Activated T-cell treated with anti-CD3 and anti-CD28 coated beads, Interleukin-2, amount 50 U/mL, for 24 hours (primary cell): Measurements from ENCODE around the gene MAN2A2.

ENCODE experiments used
- DNase-seq: peaks from one replicate; pipeline ENCODE4 v3.0.0-alpha.2; 2020
- H3K27ac Mint-ChIP-seq: 2 replicates; pipeline ENCODE4 v1.8.0; 2020; ENCODE audit warnings: mild to moderate bottlenecking, mixed read lengths
- H3K27me3 Mint-ChIP-seq: 2 replicates; pipeline ENCODE4 v1.8.0; 2020; ENCODE audit warnings: mixed read lengths
- H3K36me3 Mint-ChIP-seq: 2 replicates; pipeline ENCODE4 v1.8.0; 2020; ENCODE audit warnings: low read depth, mixed read lengths
- H3K4me1 Mint-ChIP-seq: 2 replicates; pipeline ENCODE4 v1.8.0; 2020; ENCODE audit warnings: low read depth, mixed read lengths
- H3K4me3 Mint-ChIP-seq: 2 replicates; pipeline ENCODE4 v1.8.0; 2020; ENCODE audit warnings: mild to moderate bottlenecking, moderate library complexity, mixed read lengths
- H3K9me3 Mint-ChIP-seq: 2 replicates; pipeline ENCODE4 v1.8.0; 2020; ENCODE audit warnings: mixed read lengths

Gene MAN2A2

DNA sequence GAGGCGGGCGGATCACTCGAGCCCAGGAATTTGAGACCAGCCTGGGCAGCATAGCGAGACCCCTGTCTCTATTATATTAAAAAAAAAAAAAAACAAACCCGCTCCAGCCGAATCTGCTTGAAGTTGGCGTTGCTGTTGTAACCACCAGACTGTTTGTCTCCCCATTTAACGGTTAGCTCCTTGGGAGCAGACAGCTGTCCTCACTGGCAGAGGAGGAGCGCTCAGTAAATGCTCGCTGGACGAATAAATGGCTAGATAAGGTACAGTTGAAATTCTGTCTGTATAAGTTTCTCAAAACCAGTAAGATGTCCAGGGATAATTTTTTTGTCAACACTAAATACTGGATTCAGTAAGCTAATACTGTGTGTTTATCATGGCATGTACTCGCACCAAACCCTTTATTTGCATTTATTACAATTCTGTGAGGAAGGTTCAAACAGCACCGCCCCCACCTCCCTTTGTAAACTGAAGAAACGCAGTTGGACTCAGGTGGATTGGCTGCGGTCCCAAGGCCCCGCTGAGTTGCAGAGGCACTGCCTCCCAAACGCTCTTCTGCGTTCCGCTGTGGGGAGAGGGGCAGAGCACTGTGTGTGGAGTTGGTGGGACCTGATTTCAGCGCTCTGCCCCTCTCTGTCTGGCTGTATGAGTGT, 52.6 kb downstream of the MAN2A2 start:
- DNase-seq = no peak
- Mint-ChIP-seq H3K9me3 (no peaks in the 10 kb centered on the region), H3K27ac (peak overlapping the region; percentile 98), H3K4me3 (peak overlapping the region; percentile 89), H3K4me1 (peaks cover 23% of the 10 kb centered on the region), H3K27me3 (no peaks in the 10 kb centered on the region), H3K36me3 (peaks cover 79% of the 10 kb centered on the region)

DNA sequence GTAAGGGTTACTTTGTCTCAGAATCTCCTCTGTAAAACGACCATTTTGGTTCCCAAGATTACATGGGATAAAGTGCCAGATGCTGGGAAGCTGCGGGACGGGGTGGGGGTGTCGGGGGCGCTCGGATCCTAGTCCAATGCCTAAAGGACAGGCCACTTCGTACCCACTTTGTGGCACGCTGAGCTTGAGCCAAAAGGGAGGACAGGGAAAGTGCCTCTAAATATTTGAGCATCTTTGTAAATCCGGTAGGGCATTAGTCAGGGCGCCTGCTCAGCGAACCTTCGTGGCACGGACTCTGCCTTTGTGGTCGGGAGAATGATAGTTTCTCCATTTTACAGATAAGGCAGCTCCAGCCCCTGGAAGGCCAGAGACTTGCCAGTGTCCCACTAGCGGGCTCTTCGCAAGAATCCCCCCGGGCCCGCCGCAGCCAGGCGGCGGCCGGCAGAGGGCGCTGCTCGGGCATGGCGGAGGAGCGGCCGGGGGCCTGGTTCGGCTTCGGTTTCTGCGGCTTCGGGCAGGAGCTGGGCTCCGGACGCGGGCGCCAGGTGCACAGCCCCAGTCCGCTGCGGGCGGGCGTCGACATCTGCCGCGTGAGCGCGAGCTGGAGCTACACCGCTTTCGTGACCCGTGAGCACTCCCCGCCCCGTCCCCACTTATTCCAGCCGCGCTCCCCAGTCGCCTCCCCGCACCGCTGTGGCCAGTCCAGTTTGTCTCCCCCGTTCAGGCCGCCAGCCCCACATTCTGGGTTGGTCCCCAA, 53.4 kb downstream of the MAN2A2 start:
- Mint-ChIP-seq H3K36me3 (peaks cover 79% of the 10 kb centered on the region), H3K4me3 (peak overlapping the region; percentile 89), H3K4me1 (peaks cover 23% of the 10 kb centered on the region), H3K9me3 (no peaks in the 10 kb centered on the region), H3K27me3 (no peaks in the 10 kb centered on the region), H3K27ac (peak overlapping the region; percentile 98)
- peak; percentile 80 for DNase-seq

GRCh38 chr15:90957031-90957790, 54.1 kb downstream of the MAN2A2 start:
- Mint-ChIP-seq H3K4me3 (peak overlapping the region; percentile 89), H3K4me1 (peaks cover 23% of the 10 kb centered on the region), H3K27me3 (no peaks in the 10 kb centered on the region), H3K27ac (peak overlapping the region; percentile 79), H3K36me3 (peaks cover 79% of the 10 kb centered on the region), H3K9me3 (no peaks in the 10 kb centered on the region)
- DNase-seq = no peak

- H3K9me3 Mint-ChIP-seq = no peaks in the 10 kb centered on the region
- peaks cover 79% of the 10 kb centered on the region for H3K36me3 Mint-ChIP-seq
- peak overlapping the region; percentile 79 for H3K27ac Mint-ChIP-seq
Observed at GRCh38 chr15:90957791-90958190, 54.7 kb downstream of the MAN2A2 start.

DNA sequence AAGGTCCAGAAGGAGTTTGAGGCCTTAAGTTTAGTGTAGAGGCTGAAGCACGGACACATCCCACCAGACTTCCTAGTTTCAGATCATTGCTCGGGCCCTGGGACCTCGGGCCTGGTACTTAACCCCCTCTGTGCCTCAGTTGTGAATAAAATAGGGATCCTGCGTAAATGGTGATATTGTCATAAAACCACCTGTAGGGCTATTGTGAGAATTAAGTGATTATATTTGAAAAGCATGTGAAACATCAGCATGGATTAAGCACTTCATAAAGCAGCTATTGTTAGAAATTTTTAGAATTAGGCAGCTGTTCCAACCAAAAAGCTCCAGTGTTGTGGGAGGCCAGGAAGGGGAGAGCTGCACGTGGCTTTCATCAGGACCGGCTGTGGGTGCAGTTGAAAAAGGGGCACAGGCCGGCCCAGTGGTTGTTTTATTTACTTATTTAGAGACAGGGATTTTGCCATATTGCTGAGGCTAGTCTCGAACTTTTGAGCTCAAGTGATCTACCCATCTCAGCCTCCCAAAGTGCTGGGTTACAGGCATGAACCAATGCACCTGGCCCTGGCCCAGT, 56.0 kb downstream of the MAN2A2 start:
- H3K4me3 Mint-ChIP-seq = no peak overlapping the region
- no peaks in the 10 kb centered on the region for H3K27me3 Mint-ChIP-seq
- DNase-seq = no peak
- H3K36me3 Mint-ChIP-seq = peaks cover 79% of the 10 kb centered on the region
- no peaks in the 10 kb centered on the region for H3K9me3 Mint-ChIP-seq
- no peak overlapping the region for H3K27ac Mint-ChIP-seq
- H3K4me1 Mint-ChIP-seq = peaks cover 18% of the 10 kb centered on the region

More at GRCh38 chr15:90957791-90958190, 54.7 kb downstream of the MAN2A2 start:
- peak overlapping the region; percentile 67 for H3K4me3 Mint-ChIP-seq
- no peaks in the 10 kb centered on the region for H3K27me3 Mint-ChIP-seq
- peaks cover 23% of the 10 kb centered on the region for H3K4me1 Mint-ChIP-seq
- DNase-seq = no peak

DNA sequence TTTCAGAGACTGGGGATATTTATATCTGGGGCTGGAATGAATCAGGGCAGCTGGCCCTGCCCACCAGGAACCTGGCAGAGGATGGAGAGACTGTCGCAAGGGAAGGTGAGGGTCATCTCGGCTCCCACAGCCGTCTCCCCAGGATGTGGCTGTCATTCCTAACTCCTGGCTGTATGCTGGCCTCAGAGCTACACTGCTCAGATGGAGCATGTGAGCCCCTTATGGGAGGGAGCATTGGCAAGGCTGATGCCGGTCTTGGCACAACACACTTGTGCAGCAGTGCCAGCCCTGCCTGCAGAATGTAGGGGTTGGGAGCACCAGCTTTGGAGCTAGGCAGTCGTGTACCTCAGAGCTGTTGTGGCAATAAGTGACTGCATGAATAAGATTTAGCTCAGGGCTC, 56.8 kb downstream of the MAN2A2 start:
- Mint-ChIP-seq H3K36me3 (peaks cover 82% of the 10 kb centered on the region), H3K4me1 (peaks cover 14% of the 10 kb centered on the region), H3K27ac (no peak overlapping the region), H3K4me3 (no peak overlapping the region), H3K9me3 (no peaks in the 10 kb centered on the region), H3K27me3 (no peaks in the 10 kb centered on the region)
- no peak for DNase-seq

DNA sequence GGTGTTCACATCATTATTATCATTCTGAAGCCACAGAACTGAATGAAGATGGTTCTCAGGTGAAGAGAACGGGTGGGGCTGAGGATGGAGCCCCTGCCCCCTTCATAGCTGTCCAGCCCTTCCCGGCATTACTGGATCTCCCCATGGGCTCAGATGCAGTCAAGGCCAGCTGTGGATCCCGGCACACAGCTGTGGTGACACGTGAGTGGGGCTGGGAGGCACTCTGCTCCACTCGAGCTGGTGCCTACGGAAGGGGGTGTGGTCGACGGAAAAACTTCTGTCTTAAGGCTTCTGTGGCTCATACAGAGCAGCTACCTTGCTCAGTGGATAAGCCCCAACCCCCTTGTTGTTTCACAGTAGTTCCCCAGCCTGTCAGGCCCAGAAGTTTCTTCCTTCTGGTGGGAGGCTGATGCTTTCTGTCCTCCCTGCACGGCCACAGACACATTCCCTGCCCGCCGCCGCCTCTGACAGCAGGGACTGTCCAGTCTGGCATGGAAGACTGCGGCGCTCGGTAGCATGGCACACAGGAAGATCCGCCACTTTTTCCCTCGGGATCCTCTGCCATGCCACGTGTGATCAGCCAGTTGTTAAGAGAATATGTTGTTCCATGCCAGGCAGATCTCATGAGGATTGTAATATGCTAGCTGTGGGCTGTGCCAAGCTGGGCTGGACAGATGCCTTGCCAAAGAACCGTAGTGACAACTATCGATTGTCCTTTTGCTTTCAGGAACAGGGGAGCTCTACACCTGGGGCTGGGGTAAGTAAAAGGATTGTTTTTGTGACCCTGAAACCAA, 57.4 kb downstream of the MAN2A2 start:
- H3K27ac Mint-ChIP-seq = no peak overlapping the region
- peaks cover 85% of the 10 kb centered on the region for H3K36me3 Mint-ChIP-seq
- no peak overlapping the region for H3K4me3 Mint-ChIP-seq
- peaks cover 14% of the 10 kb centered on the region for H3K4me1 Mint-ChIP-seq
- no peak for DNase-seq
- no peaks in the 10 kb centered on the region for H3K27me3 Mint-ChIP-seq
- H3K9me3 Mint-ChIP-seq = no peaks in the 10 kb centered on the region

- no peaks in the 10 kb centered on the region for H3K9me3 Mint-ChIP-seq
- no peak overlapping the region for H3K27ac Mint-ChIP-seq
- no peaks in the 10 kb centered on the region for H3K27me3 Mint-ChIP-seq
- no peak for DNase-seq
- peaks cover 5% of the 10 kb centered on the region for H3K4me1 Mint-ChIP-seq
- H3K4me3 Mint-ChIP-seq = no peak overlapping the region
- H3K36me3 Mint-ChIP-seq = peaks cover 90% of the 10 kb centered on the region
Observed at GRCh38 chr15:90962021-90962420, 58.9 kb downstream of the MAN2A2 start.

DNA sequence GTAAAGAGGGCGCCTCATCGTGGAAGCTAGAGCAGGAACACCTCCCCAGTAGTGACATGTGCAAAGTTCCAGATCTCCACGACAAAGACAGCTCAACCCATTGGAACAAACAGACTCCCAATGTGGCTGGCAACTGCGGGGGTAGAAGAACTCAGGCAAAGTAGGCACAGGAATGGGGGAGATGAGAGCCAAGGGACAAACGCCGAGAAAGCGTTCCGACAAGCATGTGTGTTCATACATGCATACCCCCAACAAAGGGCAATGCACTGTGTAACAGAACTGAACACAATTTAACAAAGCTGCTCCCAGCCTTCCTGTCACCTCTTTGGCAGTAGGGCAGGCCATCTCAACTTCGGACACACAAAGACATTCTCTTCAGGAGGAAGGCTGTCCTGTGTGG, 63.2 kb downstream of the MAN2A2 start:
- Mint-ChIP-seq H3K9me3 (no peaks in the 10 kb centered on the region), H3K27ac (no peak overlapping the region), H3K4me1 (no peaks in the 10 kb centered on the region), H3K36me3 (peaks cover 93% of the 10 kb centered on the region), H3K27me3 (no peaks in the 10 kb centered on the region), H3K4me3 (no peak overlapping the region)
- DNase-seq = no peak

GRCh38 chr15:90967206-90967605, 64.1 kb downstream of the MAN2A2 start:
- Mint-ChIP-seq H3K27ac (peak overlapping the region; percentile 17), H3K36me3 (peaks cover 84% of the 10 kb centered on the region), H3K4me3 (no peak overlapping the region), H3K27me3 (no peaks in the 10 kb centered on the region), H3K4me1 (no peaks in the 10 kb centered on the region), H3K9me3 (no peaks in the 10 kb centered on the region)
- DNase-seq = no peak

DNA sequence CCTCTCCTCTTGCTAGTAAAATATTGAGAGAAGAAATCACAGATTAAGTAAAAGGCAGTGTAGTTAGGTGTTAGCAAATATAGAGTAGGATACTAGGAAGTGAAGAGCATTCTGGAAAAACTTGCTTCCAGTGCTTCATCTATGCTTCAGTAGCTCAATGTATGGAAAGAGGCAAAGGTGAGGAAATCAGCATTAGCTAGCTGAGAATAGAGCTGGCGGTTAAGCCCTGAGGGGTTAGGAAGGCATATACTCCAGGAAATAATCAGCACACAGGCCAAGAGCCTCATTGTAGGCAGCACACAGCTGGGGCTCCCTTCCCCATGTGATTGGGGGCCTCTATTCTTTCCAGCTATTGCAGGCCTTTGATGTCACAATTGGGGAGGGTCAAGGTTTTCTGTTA, 65.3 kb downstream of the MAN2A2 start:
- Mint-ChIP-seq H3K27ac (no peak overlapping the region), H3K27me3 (no peaks in the 10 kb centered on the region), H3K4me1 (no peaks in the 10 kb centered on the region), H3K36me3 (peaks cover 81% of the 10 kb centered on the region), H3K9me3 (no peaks in the 10 kb centered on the region), H3K4me3 (no peak overlapping the region)
- no peak for DNase-seq

- H3K27ac Mint-ChIP-seq = no peak overlapping the region
Observed at GRCh38 chr15:90970274-90970673, 67.2 kb downstream of the MAN2A2 start.

GRCh38 chr15:90972133-90972532, 69.0 kb downstream of the MAN2A2 start:
- DNase-seq = no peak
- no peaks in the 10 kb centered on the region for H3K9me3 Mint-ChIP-seq
- no peak overlapping the region for H3K4me3 Mint-ChIP-seq
- peaks cover 81% of the 10 kb centered on the region for H3K36me3 Mint-ChIP-seq
- H3K4me1 Mint-ChIP-seq = no peaks in the 10 kb centered on the region
- H3K27ac Mint-ChIP-seq = no peak overlapping the region
- H3K27me3 Mint-ChIP-seq = no peaks in the 10 kb centered on the region

More at GRCh38 chr15:90970274-90970673, 67.2 kb downstream of the MAN2A2 start:
- peaks cover 82% of the 10 kb centered on the region for H3K36me3 Mint-ChIP-seq
- no peak overlapping the region for H3K4me3 Mint-ChIP-seq
- no peaks in the 10 kb centered on the region for H3K27me3 Mint-ChIP-seq
- DNase-seq = no peak
- H3K9me3 Mint-ChIP-seq = no peaks in the 10 kb centered on the region
- no peaks in the 10 kb centered on the region for H3K4me1 Mint-ChIP-seq
